22Rv1 (cell line): Measurements from ENCODE around the gene RTL9.

Experiments
- H3K27ac ChIP-seq: fragments of 450-650 bp; 2 replicates; pipeline ENCODE4 v1.5.1; 2017
- CTCF ChIP-seq: fragments of 450-650 bp; IDR thresholded peaks from 2 replicates; pipeline ENCODE4 v1.5.1; 2017; ENCODE audit warnings: mild to moderate bottlenecking
- ZFX ChIP-seq: fragments of 450-650 bp; IDR thresholded peaks from 2 replicates; pipeline ENCODE4 v1.6.1; 2017; ENCODE audit warnings: antibody characterized with exemption, borderline replicate concordance

RTL9 gene

GRCh38 chrX:110358548-110358947, at the start of gene RTL9:
RTL9 (plus strand) TSS chrX:110358848; CDS start chrX:110450618, 91,770 bp downstream.
- no peak within 1 kb of the TSS for H3K27ac ChIP-seq
- TF ChIP-seq CTCF (no peak), ZFX (no peak)

GRCh38 chrX:110310000-110310790, 48.5 kb upstream of the RTL9 start:
- H3K27ac ChIP-seq, result no peak overlapping the region
- TF ChIP-seq CTCF (no peak), ZFX (no peak)

- TF ChIP-seq ZFX, result no peak
- TF ChIP-seq CTCF, result no peak
- no peak overlapping the region for H3K27ac ChIP-seq
Observed at GRCh38 chrX:110310896-110311295, 47.8 kb upstream of the RTL9 start.

- H3K27ac ChIP-seq, result no peak overlapping the region
- TF ChIP-seq CTCF, result no peak
- no peak for TF ChIP-seq ZFX
Observed at GRCh38 chrX:110311437-110312230, 47.0 kb upstream of the RTL9 start.

- no peak for TF ChIP-seq CTCF
- H3K27ac ChIP-seq, result no peak overlapping the region
Observed at GRCh38 chrX:110315551-110315950, 43.1 kb upstream of the RTL9 start.

- no peak overlapping the region for H3K27ac ChIP-seq
- TF ChIP-seq CTCF (no peak), ZFX (no peak)
Observed at GRCh38 chrX:110316351-110317060, 42.1 kb upstream of the RTL9 start.
